HL-60 (cell line): ENCODE results near the gene SH3TC2.

Experiments
- GABPA ChIP-seq: IDR thresholded peaks from 2 replicates; pipeline ENCODE4 v1.6.1; 2012; ENCODE audit warnings: low read depth
- POLR2AphosphoS5 ChIP-seq: IDR thresholded peaks from 2 replicates; pipeline ENCODE4 v1.6.1; 2012; ENCODE audit warnings: low read depth
- TF ChIP-seq, protein P1 (sequence below): IDR thresholded peaks from one replicate; pipeline ENCODE4 v1.5.1; 2011; ENCODE audit warnings: low read length, control low read depth, inconsistent platforms; ENCODE audit not compliant: insufficient read depth
- TF ChIP-seq, protein P2 (sequence below): IDR thresholded peaks from 2 replicates; pipeline ENCODE4 v1.6.1; 2012; ENCODE audit warnings: low read depth; ENCODE audit not compliant: insufficient replicate concordance

DNA sequence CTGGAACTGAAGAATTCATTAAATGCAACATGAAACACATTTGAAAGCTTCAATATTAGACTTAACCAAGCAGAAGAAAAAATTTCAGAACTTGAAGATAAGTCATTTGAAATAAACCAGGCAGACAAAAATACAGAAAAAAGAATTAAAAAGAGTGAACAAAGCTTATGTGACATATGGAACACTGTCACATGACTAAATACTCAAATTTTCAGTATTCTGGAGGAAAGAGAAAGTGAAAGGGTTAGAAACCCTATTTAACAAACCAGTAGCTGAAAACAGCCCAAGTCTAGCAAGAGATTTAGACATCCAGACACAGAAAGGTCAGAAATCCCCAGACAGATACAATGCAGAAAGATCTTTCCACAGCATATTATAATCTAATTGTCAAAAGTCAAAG is 37.1 kb upstream of the SH3TC2 start:
- TF ChIP-seq, protein P1, sequence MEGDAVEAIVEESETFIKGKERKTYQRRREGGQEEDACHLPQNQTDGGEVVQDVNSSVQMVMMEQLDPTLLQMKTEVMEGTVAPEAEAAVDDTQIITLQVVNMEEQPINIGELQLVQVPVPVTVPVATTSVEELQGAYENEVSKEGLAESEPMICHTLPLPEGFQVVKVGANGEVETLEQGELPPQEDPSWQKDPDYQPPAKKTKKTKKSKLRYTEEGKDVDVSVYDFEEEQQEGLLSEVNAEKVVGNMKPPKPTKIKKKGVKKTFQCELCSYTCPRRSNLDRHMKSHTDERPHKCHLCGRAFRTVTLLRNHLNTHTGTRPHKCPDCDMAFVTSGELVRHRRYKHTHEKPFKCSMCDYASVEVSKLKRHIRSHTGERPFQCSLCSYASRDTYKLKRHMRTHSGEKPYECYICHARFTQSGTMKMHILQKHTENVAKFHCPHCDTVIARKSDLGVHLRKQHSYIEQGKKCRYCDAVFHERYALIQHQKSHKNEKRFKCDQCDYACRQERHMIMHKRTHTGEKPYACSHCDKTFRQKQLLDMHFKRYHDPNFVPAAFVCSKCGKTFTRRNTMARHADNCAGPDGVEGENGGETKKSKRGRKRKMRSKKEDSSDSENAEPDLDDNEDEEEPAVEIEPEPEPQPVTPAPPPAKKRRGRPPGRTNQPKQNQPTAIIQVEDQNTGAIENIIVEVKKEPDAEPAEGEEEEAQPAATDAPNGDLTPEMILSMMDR, result no peak
- no peak for TF ChIP-seq POLR2AphosphoS5
- TF ChIP-seq, protein P2, sequence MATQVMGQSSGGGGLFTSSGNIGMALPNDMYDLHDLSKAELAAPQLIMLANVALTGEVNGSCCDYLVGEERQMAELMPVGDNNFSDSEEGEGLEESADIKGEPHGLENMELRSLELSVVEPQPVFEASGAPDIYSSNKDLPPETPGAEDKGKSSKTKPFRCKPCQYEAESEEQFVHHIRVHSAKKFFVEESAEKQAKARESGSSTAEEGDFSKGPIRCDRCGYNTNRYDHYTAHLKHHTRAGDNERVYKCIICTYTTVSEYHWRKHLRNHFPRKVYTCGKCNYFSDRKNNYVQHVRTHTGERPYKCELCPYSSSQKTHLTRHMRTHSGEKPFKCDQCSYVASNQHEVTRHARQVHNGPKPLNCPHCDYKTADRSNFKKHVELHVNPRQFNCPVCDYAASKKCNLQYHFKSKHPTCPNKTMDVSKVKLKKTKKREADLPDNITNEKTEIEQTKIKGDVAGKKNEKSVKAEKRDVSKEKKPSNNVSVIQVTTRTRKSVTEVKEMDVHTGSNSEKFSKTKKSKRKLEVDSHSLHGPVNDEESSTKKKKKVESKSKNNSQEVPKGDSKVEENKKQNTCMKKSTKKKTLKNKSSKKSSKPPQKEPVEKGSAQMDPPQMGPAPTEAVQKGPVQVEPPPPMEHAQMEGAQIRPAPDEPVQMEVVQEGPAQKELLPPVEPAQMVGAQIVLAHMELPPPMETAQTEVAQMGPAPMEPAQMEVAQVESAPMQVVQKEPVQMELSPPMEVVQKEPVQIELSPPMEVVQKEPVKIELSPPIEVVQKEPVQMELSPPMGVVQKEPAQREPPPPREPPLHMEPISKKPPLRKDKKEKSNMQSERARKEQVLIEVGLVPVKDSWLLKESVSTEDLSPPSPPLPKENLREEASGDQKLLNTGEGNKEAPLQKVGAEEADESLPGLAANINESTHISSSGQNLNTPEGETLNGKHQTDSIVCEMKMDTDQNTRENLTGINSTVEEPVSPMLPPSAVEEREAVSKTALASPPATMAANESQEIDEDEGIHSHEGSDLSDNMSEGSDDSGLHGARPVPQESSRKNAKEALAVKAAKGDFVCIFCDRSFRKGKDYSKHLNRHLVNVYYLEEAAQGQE, result no peak
- no peak for TF ChIP-seq GABPA
